Keratinocyte (primary cell): ENCODE measurements around the gene ELAVL3. TPM values are rescaled to one million over a fixed set of nuclear protein-coding genes. Genes with fewer than 3 reads are reported as not detected.

ENCODE experiments used
- DNase-seq: peaks from one replicate; pipeline ENCODE4 v3.0.0-alpha.2; 2011; ENCODE audit warnings: low read depth, missing footprints, low spot score
- FAIRE-seq: peaks from 2 replicates; lab custom pipeline; 2011; peaks lifted over from hg19 to GRCh38; lab: Jason Lieb, UNC
- H2AFZ ChIP-seq: 2 replicates; pipeline ENCODE4 v1.6.0; 2012; ENCODE audit warnings: low read length, control low read depth, inconsistent platforms; ENCODE audit not compliant: control insufficient read depth
- H3K27ac ChIP-seq: 2 replicates; pipeline ENCODE4 v1.5.1; 2011; ENCODE audit warnings: low read length; ENCODE audit not compliant: control insufficient read depth, insufficient read depth
- H3K27me3 ChIP-seq: 3 replicates; pipeline ENCODE4 v1.6.0; 2011; ENCODE audit warnings: low read length; ENCODE audit not compliant: control insufficient read depth, insufficient read depth; ENCODE audit errors: extremely low read depth
- H3K36me3 ChIP-seq, 2 experiments: 2 replicates in 1 of 2; 3 replicates in 1 of 2; pipeline ENCODE4 v1.5.1; 2011; ENCODE audit warnings: low read length in 2 of 2, mild to moderate bottlenecking in 1 of 2; ENCODE audit not compliant: control insufficient read depth in 2 of 2, insufficient read depth in 2 of 2; ENCODE audit errors: extremely low read depth in 1 of 2
- H3K4me1 ChIP-seq: 3 replicates; pipeline ENCODE4 v1.5.1; 2011; ENCODE audit warnings: low read length; ENCODE audit not compliant: control insufficient read depth, insufficient read depth; ENCODE audit errors: extremely low read depth
- H3K4me2 ChIP-seq: 3 replicates; pipeline ENCODE4 v1.6.0; 2011; ENCODE audit warnings: low read depth, low read length; ENCODE audit not compliant: control insufficient read depth, insufficient read depth; ENCODE audit errors: extremely low read depth
- H3K4me3 ChIP-seq, 3 experiments: fragments of 200-600 bp in 1 of 3; sonication (generic) in 1 of 3; 2 replicates in 2 of 3; 3 replicates in 1 of 3; pipeline ENCODE4 v1.5.1; 2011 to 2016; ENCODE audit warnings: low read length in 3 of 3, mild to moderate bottlenecking in 3 of 3, control low read depth in 2 of 3, inconsistent platforms in 1 of 3, low read depth in 1 of 3, mixed read lengths in 1 of 3, mixed run types in 1 of 3, moderate library complexity in 1 of 3; ENCODE audit not compliant: control insufficient read depth in 2 of 3, insufficient read depth in 2 of 3; ENCODE audit errors: extremely low read depth in 1 of 3
- H3K79me2 ChIP-seq: 2 replicates; pipeline ENCODE4 v1.6.0; 2012; ENCODE audit warnings: low read length; ENCODE audit not compliant: control insufficient read depth, insufficient read depth
- H3K9ac ChIP-seq: 3 replicates; pipeline ENCODE4 v1.6.0; 2011; ENCODE audit warnings: low read length; ENCODE audit not compliant: control insufficient read depth, insufficient read depth; ENCODE audit errors: extremely low read depth
- H3K9me1 ChIP-seq: 3 replicates; pipeline ENCODE4 v1.6.0; 2011; ENCODE audit warnings: low read length; ENCODE audit not compliant: control insufficient read depth, insufficient read depth; ENCODE audit errors: extremely low read depth
- H3K9me3 ChIP-seq: 2 replicates; pipeline ENCODE4 v1.5.1; 2012; ENCODE audit warnings: low read depth, low read length; ENCODE audit not compliant: control insufficient read depth
- H4K20me1 ChIP-seq: 3 replicates; pipeline ENCODE4 v1.6.0; 2011; ENCODE audit warnings: low read length; ENCODE audit not compliant: control insufficient read depth, insufficient read depth; ENCODE audit errors: extremely low read depth
- CTCF ChIP-seq, 3 experiments: IDR thresholded peaks in 1 of 3; conservative IDR thresholded peaks in 1 of 3; optimal IDR thresholded peaks in 1 of 3; 2 replicates in 2 of 3; 3 replicates in 1 of 3; pipeline versions ENCODE3 to v1.5.1; 2011; ENCODE audit warnings: low read length in 3 of 3, mild to moderate bottlenecking in 3 of 3, moderate library complexity in 2 of 3, control low read depth in 1 of 3, inconsistent platforms in 1 of 3; ENCODE audit not compliant: insufficient read depth in 2 of 3; ENCODE audit errors: extremely low read depth in 1 of 3
- EZH2 ChIP-seq: IDR thresholded peaks from one replicate; pipeline ENCODE4 v1.6.1; 2012; ENCODE audit warnings: inconsistent platforms, mild to moderate bottlenecking, low read length, moderate library complexity
- dilution Hi-C: fragments of 300-500 bp; cut with MboI; formaldehyde crosslinking; loops from one replicate; pipeline ENCODE4 v1.7.0; 2020; ENCODE audit warnings: low sequenced_read_pairs; ENCODE audit not compliant: extremely low pct_ligation_motif_present
- polyA plus RNA-seq, 5 experiments: library from polyadenylated mRNA; depleted of rRNA in 3 of 5; stranded (reverse) in 3 of 5; stranded (forward) in 1 of 5; unstranded in 1 of 5; fragments of >200 nt; gene quantifications; 1 replicate in 1 of 5; 2 replicates in 3 of 5; 3 replicates in 1 of 5; pipeline versions ENCODE4 v1.2.1 to v1.2.3, GENCODE V29; 2011 to 2012; ENCODE audit warnings: missing spikeins in 2 of 5, low read depth in 1 of 5, low replicate concordance in 1 of 5

The ELAVL3 gene
- polyA plus RNA-seq, 1 donor (not counting 4 experiments of a cell fraction or from before 2014, with no cell fraction given), result not detected

GRCh38 chr19:11506101-11506555 lies 25.3 kb upstream of the ELAVL3 start:
- Histone ChIP-seq H2AFZ (peak overlapping the region; percentile 95), H3K4me3 (peak overlapping the region; percentile 69 to 81 (median 73)), H3K79me2 (no peaks in the 10 kb centered on the region), H4K20me1 (no peaks in the 10 kb centered on the region), H3K4me2 (peak overlapping the region; percentile 93), H3K36me3 (peaks cover 0 to 2% of the 10 kb centered on the region in 2 experiments), H3K9me1 (no peaks in the 10 kb centered on the region), H3K9me3 (no peaks in the 10 kb centered on the region), H3K4me1 (peaks cover 9% of the 10 kb centered on the region), H3K27ac (peak overlapping the region; percentile 78), H3K27me3 (no peaks in the 10 kb centered on the region), H3K9ac (peak overlapping the region; percentile 86)
- no peak for TF ChIP-seq EZH2
- TF ChIP-seq CTCF (optimal IDR thresholded peaks at IDR 0.05 in 1 of 3, IDR thresholded peaks at IDR 0.05 in 1 of 3, conservative IDR thresholded peaks at IDR 0.05 in 1 of 3; ENCODE audit: extremely low read depth in 1 of 3, insufficient read depth in 2 of 3, low read length in 3 of 3), result no peak
- peak; percentile 17 for FAIRE-seq
- dilution Hi-C loops, result no loop called here
- no peak for DNase-seq

- peak within 1 kb of the TSS; percentile 95 for H2AFZ ChIP-seq
- peak within 1 kb of the TSS; percentile 78 for H3K27ac ChIP-seq
- dilution Hi-C loops, result no loop called here
- peak within 1 kb of the TSS; percentile 69 to 81 (median 73) for H3K4me3 ChIP-seq
- DNase-seq (peak; percentile 62), FAIRE-seq (peak; percentile 67)
- peaks cover 0 to 2% of the 10 kb centered on the region in 2 experiments for H3K36me3 ChIP-seq
- H3K9ac ChIP-seq, result peak within 1 kb of the TSS; percentile 86
- H3K79me2 ChIP-seq, result no peaks in the 10 kb centered on the region
- TF ChIP-seq EZH2 (no peak), CTCF (optimal IDR thresholded peaks at IDR 0.05 in 1 of 3, IDR thresholded peaks at IDR 0.05 in 1 of 3, conservative IDR thresholded peaks at IDR 0.05 in 1 of 3; ENCODE audit: extremely low read depth in 1 of 3, insufficient read depth in 2 of 3, low read length in 3 of 3) (no peak)
- H3K27me3 ChIP-seq, result no peaks in the 10 kb centered on the region
- H3K4me2 ChIP-seq, result peak within 1 kb of the TSS; percentile 93
- H3K9me3 ChIP-seq, result no peaks in the 10 kb centered on the region
- no peaks in the 10 kb centered on the region for H3K9me1 ChIP-seq
- no peaks in the 10 kb centered on the region for H4K20me1 ChIP-seq
- peaks cover 9% of the 10 kb centered on the region for H3K4me1 ChIP-seq
These were observed 24.8 kb upstream of the ELAVL3 start, which contains the start of gene ZNF653 for GRCh38 chr19:11505504-11506100. ZNF653 (minus strand) TSS chr19:11505839; CDS start chr19:11505786, 53 bp downstream.
